Activated CD8-positive, alpha-beta memory T cell treated with anti-CD3 and anti-CD28 coated beads for 36 hours (primary cell): ENCODE data around the gene AGPAT2. TPM values are rescaled to one million over a fixed set of nuclear protein-coding genes. Genes with fewer than 3 reads are reported as not detected.

Experiments used
- CTCF ChIA-PET: fragments of 350-600 bp; sonication (Branson Sonifier 250); formaldehyde crosslinking; loops from one replicate; lab custom pipeline; 2021; ENCODE audit warnings: antibody characterized with exemption; lab: Charles Lee
- POLR2A ChIA-PET: fragments of 350-600 bp; sonication (Branson Sonifier 250); formaldehyde crosslinking; loops from one replicate; lab custom pipeline; 2021; ENCODE audit warnings: antibody characterized with exemption; lab: Charles Lee
- total RNA-seq, 2 experiments: library from RNA; stranded (reverse); gene quantifications; one replicate each; pipeline ENCODE4 v1.2.3, GENCODE V29; 2021

The AGPAT2 gene
- total RNA-seq, 2 experiments from 2014 or later = 16.2 to 18.5 TPM

- ChIA-PET CTCF (interaction anchor here (1.0 to 1.4 kb wide), 2 partner anchors 13 to 36 kb away, joined by 3 read pairs; no protein-coding TSS in a partner anchor), POLR2A (no interaction called here)
Measured at GRCh38 chr9:136722969-136723356, 35.7 kb upstream of the AGPAT2 start.

DNA sequence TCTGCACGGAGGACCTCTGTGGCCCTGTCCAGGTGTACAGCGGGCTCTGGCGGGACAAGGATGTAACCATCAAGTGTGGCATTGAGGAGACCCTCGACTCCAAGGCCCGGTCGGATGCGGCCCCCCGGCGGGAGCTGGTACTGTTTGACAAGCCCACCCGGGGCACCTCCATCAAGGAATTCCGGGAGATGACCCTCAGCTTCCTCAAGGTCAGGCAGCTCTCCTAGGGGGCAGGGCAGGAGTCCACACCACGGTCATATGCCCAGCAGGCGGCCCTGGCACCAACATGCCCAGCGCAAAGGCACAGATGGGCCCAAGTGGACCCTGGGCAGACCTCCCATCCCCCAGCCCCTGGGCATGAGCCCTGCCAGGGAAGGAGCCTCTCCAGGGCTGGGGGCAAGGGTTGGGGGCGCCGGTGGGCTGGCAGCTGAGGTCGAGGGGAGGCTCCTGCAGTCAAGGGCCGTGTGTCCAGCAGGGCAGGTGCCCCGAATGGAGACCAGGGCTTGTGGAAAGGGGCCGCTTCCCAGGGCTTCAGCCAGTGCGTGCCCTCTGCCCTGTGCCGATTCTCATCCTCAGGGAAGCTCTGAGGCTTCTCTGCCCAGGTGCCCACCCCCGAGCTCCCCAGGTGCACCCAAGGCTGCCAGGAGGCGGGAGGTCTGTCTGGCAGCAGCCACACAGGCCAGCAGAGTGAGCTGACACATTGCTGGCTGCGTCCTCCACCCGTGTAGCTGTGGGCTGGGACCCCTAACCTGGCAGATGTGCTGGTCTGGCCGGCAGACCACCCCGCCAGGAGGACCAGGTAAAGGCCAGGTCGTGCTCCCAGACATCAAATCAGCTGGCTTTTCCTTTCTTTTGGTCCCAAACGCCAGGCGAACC is 35.1 kb upstream of the AGPAT2 start:
- CTCF ChIA-PET = interaction anchor here (1.0 kb wide), 1 partner anchor 237 kb away, joined by 3 read pairs; no protein-coding TSS in a partner anchor
- POLR2A ChIA-PET = interaction anchor here (0.9 kb wide), 1 partner anchor 50 kb away, joined by 3 read pairs; no protein-coding TSS in a partner anchor

DNA sequence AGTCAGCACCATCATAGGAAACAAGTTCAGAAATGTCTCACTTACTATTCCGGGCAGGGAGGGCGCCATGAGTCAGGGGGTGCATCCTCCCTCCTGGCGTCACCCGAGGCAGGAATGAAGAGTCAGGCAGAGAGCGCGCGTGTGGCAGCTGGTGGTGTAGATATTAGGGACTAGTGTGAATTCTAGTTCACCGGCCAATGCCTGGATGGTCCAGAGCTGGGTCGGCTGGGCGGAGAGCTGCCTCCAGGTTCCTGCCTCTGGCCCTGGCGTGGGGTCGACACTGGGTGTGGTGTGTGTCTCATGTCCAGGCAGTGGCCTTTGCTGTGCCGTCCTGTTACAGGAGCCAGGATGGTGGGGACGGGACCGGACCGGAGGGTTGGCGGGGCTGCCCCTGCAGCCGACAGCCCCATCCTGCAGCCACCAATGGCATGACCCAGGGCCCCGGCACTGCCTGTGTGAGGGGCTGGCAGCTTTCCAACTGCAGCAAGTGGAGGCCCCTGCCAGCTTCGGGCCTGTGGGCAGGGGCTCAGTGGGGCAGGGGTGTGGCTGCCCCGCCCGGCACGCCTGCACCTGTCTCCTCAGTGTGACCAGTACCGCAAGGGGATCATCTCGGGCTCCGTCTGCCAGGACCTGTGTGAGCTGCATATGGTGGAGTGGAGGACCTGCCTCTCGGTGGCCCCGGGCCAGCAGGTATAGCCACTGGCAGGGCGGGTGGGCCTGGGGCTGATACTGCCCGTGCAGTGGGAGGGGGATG is 34.3 kb upstream of the AGPAT2 start:
- POLR2A ChIA-PET = interaction anchor here (0.6 to 0.9 kb wide), 2 partner anchors 21 to 50 kb away, joined by 3 to 4 read pairs; no protein-coding TSS in a partner anchor
- CTCF ChIA-PET = interaction anchor here (1.0 kb wide), 2 partner anchors 10 to 236 kb away, joined by 3 read pairs; no protein-coding TSS in a partner anchor

DNA sequence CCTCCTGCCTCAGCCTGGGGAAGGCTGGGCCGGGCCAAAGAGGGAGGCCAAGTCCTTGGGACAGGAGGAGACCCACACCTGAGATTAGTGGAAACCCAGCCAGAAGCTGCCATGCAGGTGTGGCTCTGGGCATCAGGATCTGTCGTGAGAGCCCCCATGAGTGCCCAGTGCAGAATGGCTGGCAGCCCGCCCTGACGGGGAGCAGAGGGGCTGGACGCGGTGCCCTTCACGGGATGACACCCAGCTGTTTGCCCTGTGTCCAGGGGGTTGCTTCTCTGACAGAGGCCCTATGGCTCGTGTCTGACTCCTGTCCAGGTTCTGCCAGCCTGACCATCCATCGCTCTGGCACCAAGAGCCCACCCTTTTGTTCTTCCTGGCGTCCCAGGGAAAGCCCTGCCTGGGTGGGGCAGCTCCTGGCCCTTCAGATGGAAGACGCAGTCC is 33.7 kb upstream of the AGPAT2 start:
- CTCF ChIA-PET = interaction anchor here (1.0 kb wide), 2 partner anchors 9 to 15 kb away, joined by 3 read pairs; no protein-coding TSS in a partner anchor
- POLR2A ChIA-PET = interaction anchor here (0.6 kb wide), 1 partner anchor 20 kb away, joined by 4 read pairs; no protein-coding TSS in a partner anchor

GRCh38 chr9:136720251-136720897 is 33.1 kb upstream of the AGPAT2 start:
- POLR2A ChIA-PET = interaction anchor here (0.6 kb wide), 1 partner anchor 20 kb away, joined by 4 read pairs; no protein-coding TSS in a partner anchor
- CTCF ChIA-PET = interaction anchor here (1.0 kb wide), 1 partner anchor 15 kb away, joined by 3 read pairs; no protein-coding TSS in a partner anchor

- ChIA-PET CTCF (no interaction called here), POLR2A (interaction anchor here (0.5 kb wide), 1 partner anchor 340 kb away, joined by 6 read pairs; no protein-coding TSS in a partner anchor)
Measured at GRCh38 chr9:136719195-136719880, 32.1 kb upstream of the AGPAT2 start.

GRCh38 chr9:136718345-136719194 is 31.3 kb upstream of the AGPAT2 start:
- CTCF ChIA-PET = interaction anchor here (1.3 kb wide), 1 partner anchor 39 kb away, joined by 3 read pairs; no protein-coding TSS in a partner anchor
- POLR2A ChIA-PET = no interaction called here

- ChIA-PET CTCF (interaction anchor here (0.7 to 1.3 kb wide), 2 partner anchors 27 to 40 kb away, joined by 3 read pairs; no protein-coding TSS in a partner anchor), POLR2A (interaction anchor here (0.5 kb wide), 1 partner anchor 10 kb away, joined by 3 read pairs; no protein-coding TSS in a partner anchor)
Measured at GRCh38 chr9:136717399-136717798, 30.1 kb upstream of the AGPAT2 start.

DNA sequence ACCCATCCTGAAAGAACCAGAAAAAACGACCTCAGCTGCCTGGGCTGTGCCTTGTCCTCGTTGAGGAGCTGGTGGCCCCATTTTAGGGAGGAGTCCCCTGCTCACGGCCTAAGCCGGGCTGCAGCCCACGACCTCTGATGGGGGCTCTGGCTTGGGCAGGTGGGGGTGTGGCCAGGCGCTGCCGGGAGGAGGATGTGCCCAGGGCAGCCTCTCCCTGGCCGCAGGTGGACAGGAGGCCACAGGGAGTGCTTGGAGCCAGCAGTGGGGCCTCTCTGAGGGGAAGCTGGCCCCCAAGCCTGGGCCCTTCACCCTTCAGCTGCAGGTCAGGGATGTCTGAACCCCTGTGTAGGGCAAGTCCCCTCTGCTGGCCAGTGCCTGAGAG is 27.6 kb upstream of the AGPAT2 start:
- ChIA-PET CTCF (interaction anchor here (1.3 kb wide), 1 partner anchor 11 kb away, joined by 3 read pairs; no protein-coding TSS in a partner anchor), POLR2A (interaction anchor here (1.3 kb wide), 1 partner anchor 14 kb away, joined by 3 read pairs; no protein-coding TSS in a partner anchor)

- CTCF ChIA-PET = interaction anchor here (1.0 kb wide), 1 partner anchor 81 kb away, joined by 3 read pairs; no protein-coding TSS in a partner anchor
- POLR2A ChIA-PET = interaction anchor here (1.3 kb wide), 1 partner anchor 14 kb away, joined by 3 read pairs; no protein-coding TSS in a partner anchor
Measured at GRCh38 chr9:136714096-136714892, 27.0 kb upstream of the AGPAT2 start.

- POLR2A ChIA-PET = interaction anchor here (1.3 kb wide), 1 partner anchor 15 kb away, joined by 3 read pairs; no protein-coding TSS in a partner anchor
- CTCF ChIA-PET = interaction anchor here (1.0 kb wide), 1 partner anchor 80 kb away, joined by 3 read pairs; no protein-coding TSS in a partner anchor
Measured at GRCh38 chr9:136713550-136713949, 26.3 kb upstream of the AGPAT2 start.

DNA sequence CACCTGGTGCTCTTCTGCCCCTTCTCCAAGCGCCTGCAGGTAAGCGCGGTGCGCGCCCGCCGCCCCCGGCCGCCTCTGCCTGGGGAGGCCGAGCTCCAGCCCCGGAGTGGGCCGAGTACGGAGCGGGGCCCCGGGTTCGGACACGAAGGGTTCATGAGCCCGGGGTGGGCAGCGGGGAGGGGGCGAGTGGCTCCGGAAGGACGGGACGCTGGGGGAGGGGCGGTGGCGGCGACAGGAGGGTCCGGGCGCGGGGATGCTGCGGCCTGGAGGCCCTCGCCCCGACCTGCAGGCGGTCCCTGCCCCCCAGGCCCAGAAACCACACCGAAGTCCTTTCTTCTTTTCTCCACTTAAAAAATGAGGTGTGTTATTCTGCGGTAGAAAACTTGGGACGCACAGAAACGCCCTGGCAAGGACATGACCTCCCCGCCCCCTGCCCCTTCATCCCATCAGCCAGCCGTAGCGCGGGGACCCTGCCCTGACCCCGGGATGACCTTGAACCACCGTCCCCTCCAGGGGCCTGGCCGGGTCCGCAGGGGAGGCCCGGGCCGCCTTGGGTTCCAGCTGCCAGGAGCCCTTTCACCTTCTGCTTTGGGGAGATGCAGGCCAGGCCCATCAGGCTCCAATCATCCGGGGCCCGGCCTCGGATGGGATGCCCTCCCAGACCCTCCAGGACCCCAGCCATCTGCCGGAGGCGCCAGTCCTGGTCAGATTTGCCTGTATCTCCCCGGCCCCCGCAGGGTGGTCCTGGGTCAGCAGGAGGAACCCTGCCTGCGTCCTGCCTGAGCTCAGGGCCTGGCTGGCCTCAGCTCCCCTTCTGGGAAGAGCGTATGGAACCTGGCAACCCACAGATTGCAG is 25.7 kb upstream of the AGPAT2 start:
- POLR2A ChIA-PET = no interaction called here
- CTCF ChIA-PET = interaction anchor here (0.5 to 1.0 kb wide), 2 partner anchors 41 to 79 kb away, joined by 3 read pairs; no protein-coding TSS in a partner anchor

GRCh38 chr9:136711751-136712689 is 24.8 kb upstream of the AGPAT2 start, which contains the start of gene DIPK1B:
TSS of gene DIPK1B (plus strand) at chr9:136712572. CDS start at chr9:136712666, 94 bp downstream.
- ChIA-PET CTCF (interaction anchor here (1.0 to 1.3 kb wide), 3 partner anchors 9 to 15 kb away, joined by 3 to 4 read pairs (median 3); no protein-coding TSS in a partner anchor), POLR2A (no interaction called here)
